Vagina (tissue), 2 donors: ENCODE measurements around the gene ATP5MC2.

Experiments used
- CTCF ChIP-seq, 3 experiments: fragments of 450-650 bp in 2 of 3; fragments of 200-600 bp in 1 of 3; sonication (generic) in 1 of 3; IDR thresholded peaks; one replicate each; pipeline ENCODE4 v1.5.1; 2017 to 2019; ENCODE audit warnings: antibody characterized with exemption in 3 of 3, mild to moderate bottlenecking in 2 of 3, moderate library complexity in 2 of 3
- POLR2A ChIP-seq, 2 donors: fragments of 450-650 bp; IDR thresholded peaks; one replicate each; pipeline ENCODE4 v1.6.1; 2017; ENCODE audit warnings: antibody characterized with exemption in 2 of 2, mild to moderate bottlenecking in 2 of 2, moderate library complexity in 2 of 2

DNA sequence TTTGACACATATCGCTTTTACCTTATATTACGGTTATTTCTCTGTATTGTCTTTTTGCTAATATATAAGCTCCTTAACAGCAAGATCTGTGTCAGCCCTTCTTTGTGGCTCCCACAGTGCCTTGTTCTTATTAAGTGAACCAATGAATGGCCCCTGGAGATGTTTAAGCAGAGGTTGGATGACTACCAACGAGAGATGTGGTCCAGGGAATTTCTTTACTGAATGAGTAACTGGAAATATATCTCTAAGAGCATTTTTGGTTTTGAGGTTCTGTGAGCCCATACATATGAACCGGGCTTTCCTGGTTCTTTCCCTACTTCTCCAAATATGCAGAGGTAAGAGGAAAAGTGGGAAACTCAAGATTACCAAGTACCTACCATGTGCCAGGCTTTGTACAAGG lies 27.9 kb upstream of the ATP5MC2 start:
- TF ChIP-seq CTCF (IDR thresholded peaks at IDR 0.05) (no peak), POLR2A (IDR thresholded peaks at IDR 0.05) (no peak)
